ENCODE data around the gene BBOF1.

DNA sequence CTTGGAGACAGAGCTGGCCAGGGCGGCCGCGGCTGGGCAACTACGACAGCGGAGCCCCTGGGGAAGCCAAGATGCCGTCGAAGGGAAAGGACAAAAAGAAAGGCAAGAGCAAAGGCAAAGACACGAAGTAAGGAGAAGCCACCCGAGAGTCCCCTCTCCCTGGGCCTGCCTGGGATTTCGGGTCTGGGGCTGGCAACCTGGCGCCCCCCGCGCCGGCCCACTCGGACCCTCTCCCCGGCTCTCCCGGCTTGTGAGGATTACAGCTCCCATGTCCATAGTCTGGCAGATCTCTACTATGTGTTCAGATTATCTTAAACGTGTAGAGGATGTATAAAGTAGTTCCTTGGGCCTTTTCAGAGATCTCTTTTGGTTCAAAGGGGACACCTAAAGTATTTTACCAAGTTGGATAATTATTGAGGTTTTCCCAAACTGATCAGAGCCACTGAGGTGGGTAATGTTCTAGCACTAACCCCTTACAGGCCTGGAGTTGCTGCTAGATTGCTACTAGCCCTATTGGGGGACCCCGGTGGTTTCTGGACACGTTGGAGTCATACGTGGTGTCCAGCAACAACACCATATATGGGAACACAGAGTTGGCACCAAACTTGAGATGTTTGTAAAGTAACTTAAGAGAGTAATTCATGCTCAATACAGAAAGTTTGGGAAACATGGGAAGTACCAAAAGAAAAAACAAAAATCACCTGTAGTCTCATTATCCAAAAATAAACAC is 424 bp downstream of the BBOF1 start:
- no peak for TF ChIP-seq JUN (IDR thresholded peaks at IDR 0.05)
- TF ChIP-seq, protein P1, sequence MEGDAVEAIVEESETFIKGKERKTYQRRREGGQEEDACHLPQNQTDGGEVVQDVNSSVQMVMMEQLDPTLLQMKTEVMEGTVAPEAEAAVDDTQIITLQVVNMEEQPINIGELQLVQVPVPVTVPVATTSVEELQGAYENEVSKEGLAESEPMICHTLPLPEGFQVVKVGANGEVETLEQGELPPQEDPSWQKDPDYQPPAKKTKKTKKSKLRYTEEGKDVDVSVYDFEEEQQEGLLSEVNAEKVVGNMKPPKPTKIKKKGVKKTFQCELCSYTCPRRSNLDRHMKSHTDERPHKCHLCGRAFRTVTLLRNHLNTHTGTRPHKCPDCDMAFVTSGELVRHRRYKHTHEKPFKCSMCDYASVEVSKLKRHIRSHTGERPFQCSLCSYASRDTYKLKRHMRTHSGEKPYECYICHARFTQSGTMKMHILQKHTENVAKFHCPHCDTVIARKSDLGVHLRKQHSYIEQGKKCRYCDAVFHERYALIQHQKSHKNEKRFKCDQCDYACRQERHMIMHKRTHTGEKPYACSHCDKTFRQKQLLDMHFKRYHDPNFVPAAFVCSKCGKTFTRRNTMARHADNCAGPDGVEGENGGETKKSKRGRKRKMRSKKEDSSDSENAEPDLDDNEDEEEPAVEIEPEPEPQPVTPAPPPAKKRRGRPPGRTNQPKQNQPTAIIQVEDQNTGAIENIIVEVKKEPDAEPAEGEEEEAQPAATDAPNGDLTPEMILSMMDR (IDR thresholded peaks at IDR 0.05): no peak
- TF ChIP-seq EP300 (IDR thresholded peaks at IDR 0.05): no peak
- no peak for TF ChIP-seq RARB (CRISPR knock-in tag; IDR thresholded peaks at IDR 0.05)
- TF ChIP-seq MAFK (IDR thresholded peaks at IDR 0.05; ENCODE audit: partially characterized antibody): no peak
- no peak for TF ChIP-seq NFE2L2 (conservative IDR thresholded peaks at IDR 0.05; ENCODE audit: low read length)
- TF ChIP-seq, protein P2, sequence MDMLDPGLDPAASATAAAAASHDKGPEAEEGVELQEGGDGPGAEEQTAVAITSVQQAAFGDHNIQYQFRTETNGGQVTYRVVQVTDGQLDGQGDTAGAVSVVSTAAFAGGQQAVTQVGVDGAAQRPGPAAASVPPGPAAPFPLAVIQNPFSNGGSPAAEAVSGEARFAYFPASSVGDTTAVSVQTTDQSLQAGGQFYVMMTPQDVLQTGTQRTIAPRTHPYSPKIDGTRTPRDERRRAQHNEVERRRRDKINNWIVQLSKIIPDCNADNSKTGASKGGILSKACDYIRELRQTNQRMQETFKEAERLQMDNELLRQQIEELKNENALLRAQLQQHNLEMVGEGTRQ (IDR thresholded peaks at IDR 0.05): no peak
- TF ChIP-seq RCOR1 (IDR thresholded peaks at IDR 0.05; ENCODE audit: low read depth, low read length): no peak
- TF ChIP-seq CBX8 (IDR thresholded peaks at IDR 0.05): no peak
- TF ChIP-seq, protein P3, sequence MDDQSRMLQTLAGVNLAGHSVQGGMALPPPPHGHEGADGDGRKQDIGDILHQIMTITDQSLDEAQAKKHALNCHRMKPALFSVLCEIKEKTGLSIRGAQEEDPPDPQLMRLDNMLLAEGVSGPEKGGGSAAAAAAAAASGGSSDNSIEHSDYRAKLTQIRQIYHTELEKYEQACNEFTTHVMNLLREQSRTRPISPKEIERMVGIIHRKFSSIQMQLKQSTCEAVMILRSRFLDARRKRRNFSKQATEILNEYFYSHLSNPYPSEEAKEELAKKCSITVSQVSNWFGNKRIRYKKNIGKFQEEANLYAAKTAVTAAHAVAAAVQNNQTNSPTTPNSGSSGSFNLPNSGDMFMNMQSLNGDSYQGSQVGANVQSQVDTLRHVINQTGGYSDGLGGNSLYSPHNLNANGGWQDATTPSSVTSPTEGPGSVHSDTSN (IDR thresholded peaks at IDR 0.05): no peak
- TF ChIP-seq POLR2A (IDR thresholded peaks at IDR 0.05; ENCODE audit: low read length): no peak
- TF ChIP-seq MYC (IDR thresholded peaks at IDR 0.05; ENCODE audit: borderline replicate concordance, low read length): no peak
- no peak for TF ChIP-seq CEBPB (IDR thresholded peaks at IDR 0.05)
